ENCODE results near the gene IL12RB1.

Gene IL12RB1

GRCh38 chr19:18086590-18087138 lies at the start of gene IL12RB1:
IL12RB1 (minus strand) TSS chr19:18086934; CDS start chr19:18086823, 111 bp downstream.
- peak; percentile 44 for DNase-seq (ENCODE audit: low read depth)

GRCh38 chr19:18135712-18136584 lies 49.2 kb upstream of the IL12RB1 start:
- no peak for DNase-seq (ENCODE audit: low read depth)

DNA sequence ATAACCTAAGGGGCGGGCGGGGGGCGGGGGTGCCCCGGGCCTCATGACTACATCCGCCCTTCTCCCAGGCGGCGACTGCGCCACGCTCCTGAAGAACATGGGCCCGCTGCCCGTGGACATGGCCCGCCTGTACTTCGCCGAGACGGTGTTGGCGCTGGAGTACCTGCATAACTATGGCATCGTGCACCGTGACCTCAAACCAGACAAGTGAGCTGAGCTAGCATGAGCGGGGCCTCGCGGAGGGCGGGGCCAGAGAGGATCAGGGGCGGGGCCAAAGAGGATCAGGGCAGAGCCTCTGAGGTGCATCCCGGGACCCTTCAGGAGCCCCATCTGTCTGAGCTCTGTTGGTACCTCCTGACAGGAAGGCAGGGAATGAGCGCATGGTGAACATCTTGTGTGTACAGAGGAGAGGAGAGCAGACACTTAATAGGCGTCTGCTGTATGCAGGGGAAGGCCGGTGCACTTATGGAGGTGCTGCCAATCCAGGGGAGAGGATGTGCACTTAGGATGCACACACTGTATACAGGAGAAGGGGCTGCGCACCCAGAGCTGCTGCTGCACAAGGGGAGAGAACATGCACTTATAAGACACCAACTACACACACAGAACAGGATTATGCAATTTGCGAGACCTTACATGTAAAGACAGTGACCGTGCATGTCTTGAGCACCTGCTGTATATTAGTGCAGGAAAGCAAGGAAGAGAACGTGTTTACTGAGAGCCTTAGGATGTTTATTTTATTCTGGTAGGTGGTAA lies 45.3 kb upstream of the IL12RB1 start:
- no peak for DNase-seq (ENCODE audit: low read depth)

DNA sequence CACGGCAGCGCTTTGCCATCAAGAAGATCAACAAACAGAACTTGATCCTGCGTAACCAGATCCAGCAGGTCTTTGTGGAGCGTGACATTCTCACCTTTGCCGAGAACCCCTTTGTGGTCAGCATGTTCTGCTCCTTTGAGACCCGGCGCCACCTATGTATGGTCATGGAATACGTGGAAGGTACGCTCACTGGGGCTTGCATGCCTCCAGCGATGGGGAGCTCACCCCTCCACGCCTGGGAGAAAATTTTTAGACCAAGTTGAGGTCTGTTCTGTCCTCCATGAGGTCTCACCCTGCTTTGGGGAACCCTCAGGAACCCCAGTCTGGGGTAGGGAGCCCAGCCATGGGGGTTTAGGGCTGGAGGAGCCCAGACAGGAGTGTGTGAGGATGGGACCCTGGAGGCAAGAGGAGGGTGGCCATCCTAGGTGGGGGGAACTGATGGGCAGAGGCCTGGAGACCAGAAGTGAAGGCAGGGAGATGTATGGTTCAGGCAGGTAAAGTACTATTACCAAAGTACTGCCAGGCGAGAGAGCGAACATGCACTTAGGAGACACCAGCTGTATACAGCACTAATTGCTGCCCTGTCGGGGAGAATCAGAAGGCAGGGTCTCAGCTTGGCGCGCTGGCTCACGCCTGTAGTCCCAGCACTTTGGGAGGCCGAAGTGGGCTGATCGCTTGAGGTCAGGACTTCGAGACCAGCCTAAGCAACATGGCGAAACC lies 43.9 kb upstream of the IL12RB1 start:
- no peak for DNase-seq (ENCODE audit: low read depth)

- DNase-seq (ENCODE audit: low read depth), result no peak
These were observed 42.1 kb upstream of the IL12RB1 start for GRCh38 chr19:18128805-18129204.

DNA sequence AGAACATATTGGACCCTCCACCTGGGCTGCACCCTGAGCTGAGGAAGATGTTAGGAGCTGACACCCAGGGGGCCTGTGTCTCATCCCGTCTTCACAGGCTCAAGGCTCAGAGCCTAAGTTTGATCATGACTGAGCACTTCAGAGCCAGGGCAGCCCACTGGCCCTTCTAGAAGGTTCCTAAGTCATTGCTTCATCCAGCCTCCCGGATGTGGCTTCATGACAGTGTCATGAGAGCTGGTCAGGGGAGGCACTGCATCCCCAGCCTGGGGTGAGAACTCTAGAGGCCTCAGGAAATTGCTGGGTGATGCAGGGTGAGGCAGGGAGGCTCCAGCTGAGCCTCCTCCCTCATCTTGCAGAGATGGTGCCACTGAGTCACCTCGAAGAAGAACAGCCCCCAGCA lies 41.3 kb upstream of the IL12RB1 start:
- DNase-seq (ENCODE audit: low read depth), result no peak

- no peak for DNase-seq (ENCODE audit: low read depth)
These were observed 39.4 kb upstream of the IL12RB1 start for GRCh38 chr19:18126097-18126496.

DNA sequence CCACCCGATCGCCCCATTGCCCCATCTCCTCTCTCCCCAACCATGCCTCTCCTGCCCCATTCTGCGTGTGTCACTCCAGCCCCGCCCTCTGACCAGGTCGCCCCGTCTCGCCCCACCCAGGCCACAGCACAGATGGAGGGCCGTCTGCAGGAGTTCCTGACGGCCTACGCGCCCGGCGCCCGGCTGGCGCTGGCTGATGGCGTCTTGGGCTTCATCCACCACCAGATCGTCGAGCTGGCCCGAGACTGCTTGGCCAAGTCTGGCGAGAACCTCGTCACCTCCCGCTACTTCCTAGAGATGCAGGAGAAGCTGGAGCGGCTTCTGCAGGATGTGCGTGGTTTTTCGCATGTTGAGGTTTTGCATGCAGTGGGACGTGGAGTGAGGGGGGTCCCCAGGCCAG lies 37.1 kb upstream of the IL12RB1 start:
- DNase-seq (ENCODE audit: low read depth), result no peak

GRCh38 chr19:18122860-18123795 lies 36.4 kb upstream of the IL12RB1 start:
- no peak for DNase-seq (ENCODE audit: low read depth)

DNA sequence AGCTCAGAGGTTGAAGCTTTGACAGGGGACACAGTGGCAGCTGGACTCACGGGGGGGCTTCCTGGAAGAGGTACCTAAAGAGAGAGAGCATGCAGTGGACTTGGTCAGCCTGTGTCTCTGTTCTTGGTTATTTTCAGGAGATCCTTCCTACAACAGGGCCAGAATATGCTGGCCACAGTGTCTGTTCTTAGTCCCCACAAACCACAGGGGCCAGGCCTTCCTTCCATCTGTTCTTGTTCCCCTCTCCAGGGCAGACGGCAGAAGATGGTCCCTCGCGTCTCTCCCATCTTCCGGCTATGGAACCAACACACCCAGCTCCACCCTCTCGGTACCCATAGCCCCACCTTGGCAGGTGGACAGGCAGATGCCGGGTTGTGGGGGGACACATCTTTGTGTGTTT lies 35.7 kb upstream of the IL12RB1 start:
- no peak for DNase-seq (ENCODE audit: low read depth)

DNA sequence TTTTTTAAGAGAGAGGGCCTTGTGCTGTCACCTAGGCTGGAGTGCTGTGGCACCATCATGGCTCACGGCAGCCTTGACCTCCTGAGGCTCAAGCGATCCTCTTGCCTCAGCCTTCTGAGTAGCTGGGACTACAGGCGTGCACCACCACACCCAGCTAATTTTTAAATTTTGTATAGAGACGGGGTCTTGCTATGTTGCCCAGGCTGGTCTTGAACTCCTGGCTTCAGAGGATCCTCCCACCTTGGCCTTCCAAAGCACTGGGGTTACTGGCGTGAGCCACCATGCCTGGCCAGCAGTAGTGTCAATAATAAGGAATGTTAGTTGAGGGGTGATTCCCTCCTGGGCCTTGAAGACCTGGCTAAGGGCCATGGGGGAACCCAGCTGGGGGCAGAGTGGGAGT lies 34.4 kb upstream of the IL12RB1 start:
- no peak for DNase-seq (ENCODE audit: low read depth)

DNA sequence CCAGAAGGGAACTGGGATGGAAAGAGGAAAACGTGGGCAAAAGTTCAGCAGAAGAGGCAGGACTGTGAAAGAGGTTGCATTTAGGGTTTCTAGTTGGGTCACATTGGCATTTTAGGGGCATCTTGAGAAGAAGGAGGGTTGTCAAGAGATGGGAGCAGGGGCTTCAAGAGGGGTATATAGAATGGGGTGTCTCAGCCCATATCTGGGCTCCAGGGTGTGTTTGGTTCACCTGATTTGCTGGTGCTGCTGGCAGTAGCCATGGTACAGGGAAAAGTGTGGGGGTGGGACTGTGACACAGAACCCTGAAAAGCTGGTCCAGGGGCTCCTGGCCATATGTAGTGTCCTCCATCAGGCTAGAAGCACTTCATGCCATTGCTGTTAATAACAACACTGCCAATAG lies 33.4 kb upstream of the IL12RB1 start:
- no peak for DNase-seq (ENCODE audit: low read depth)

- DNase-seq (ENCODE audit: low read depth), result no peak
These were observed 33.0 kb upstream of the IL12RB1 start for GRCh38 chr19:18119717-18120105.

GRCh38 chr19:18119013-18119716 lies 32.4 kb upstream of the IL12RB1 start:
- no peak for DNase-seq (ENCODE audit: low read depth)

- no peak for DNase-seq (ENCODE audit: low read depth)
These were observed 31.8 kb upstream of the IL12RB1 start for GRCh38 chr19:18118420-18119012.

DNA sequence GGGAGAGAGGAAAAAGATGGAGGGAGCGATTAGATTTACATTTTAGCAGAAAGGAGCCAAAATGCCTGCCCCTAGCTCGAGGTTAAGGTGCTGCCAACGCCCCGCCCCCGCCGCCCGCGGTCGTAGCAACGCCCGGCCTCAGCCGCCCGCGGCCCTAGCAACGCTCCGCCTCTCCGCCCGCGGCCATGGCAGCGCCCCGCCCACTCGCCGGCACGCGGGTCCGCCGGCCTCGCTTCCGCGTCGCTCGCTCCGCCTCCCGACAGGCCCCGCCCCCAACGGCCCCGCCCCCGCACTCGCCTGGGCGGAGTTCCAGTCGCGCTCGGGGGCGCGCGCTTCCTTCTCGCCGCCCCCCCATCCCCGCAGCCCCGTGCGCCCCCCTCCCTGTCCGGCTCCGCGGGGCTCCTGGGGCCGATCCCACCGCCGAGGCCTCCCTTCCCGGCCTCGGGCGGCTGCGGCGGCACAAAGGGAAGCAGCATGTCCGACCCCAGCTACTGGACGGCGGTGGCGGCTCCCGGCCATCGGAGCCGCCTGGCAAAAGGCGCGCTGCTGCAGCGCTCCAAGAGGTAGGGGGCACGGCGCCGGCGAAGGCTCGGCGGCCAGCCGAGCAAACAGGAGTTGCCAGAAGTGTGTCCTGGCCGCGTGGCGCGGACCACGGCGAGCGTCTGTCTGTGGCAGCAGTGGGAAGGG lies 31.1 kb upstream of the IL12RB1 start:
- peak; percentile 91 for DNase-seq (ENCODE audit: low read depth)

DNA sequence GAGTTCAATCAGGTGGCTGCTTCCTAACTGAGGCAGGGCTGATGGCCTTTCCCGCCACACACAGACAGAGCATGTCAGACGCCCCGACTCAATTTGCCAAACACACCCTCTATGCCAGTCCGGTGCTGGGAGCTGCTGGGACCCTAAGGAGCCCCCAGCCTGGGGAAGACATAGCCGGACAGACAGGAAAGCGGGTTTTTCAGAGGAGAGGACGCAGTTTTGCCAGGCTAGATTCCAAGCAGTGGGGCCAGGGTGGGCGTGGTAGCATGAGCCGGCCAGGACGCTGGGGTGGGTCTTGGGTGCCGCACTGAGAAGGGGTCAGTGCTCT lies 30.6 kb upstream of the IL12RB1 start:
- no peak for DNase-seq (ENCODE audit: low read depth)

DNA sequence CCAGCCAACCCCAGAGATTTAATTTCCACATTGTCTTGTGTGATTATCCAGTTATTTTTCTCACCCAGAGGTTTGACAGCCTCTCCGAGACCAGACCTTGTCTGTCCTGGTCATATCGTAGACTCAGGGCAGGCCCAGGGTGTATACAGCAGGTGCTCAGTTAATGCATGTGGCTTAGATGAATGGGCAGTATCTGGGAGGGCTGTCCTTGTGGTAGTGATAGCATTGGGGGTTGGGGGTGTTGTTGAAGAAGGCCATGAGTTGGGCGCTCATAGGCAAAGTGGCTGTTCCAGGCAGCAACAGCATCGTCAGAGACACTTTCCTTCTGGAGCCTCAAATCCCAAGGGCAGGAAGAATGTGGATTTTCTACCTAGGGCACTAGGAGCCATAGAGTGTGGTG lies 27.7 kb upstream of the IL12RB1 start:
- no peak for DNase-seq (ENCODE audit: low read depth)

DNA sequence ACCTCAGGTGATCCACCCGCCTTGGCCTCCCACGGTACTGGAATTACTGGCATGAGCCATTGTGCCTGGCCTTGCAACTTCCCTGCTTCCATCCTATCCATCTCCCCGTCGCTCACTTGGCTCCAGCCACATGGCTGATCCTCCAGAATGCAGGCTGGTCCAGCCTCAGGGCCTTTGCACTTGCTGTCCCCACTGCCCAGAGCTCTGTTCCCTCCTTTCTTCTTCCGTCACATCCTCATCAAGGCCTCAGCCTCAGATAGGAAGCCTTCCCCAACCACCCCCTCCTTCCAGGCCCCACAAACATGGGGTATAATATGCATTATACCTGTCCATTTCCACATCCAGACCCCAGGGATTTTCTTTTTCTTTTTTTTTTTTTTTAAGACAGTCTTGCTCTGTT lies 27.1 kb upstream of the IL12RB1 start:
- no peak for DNase-seq (ENCODE audit: low read depth)

DNA sequence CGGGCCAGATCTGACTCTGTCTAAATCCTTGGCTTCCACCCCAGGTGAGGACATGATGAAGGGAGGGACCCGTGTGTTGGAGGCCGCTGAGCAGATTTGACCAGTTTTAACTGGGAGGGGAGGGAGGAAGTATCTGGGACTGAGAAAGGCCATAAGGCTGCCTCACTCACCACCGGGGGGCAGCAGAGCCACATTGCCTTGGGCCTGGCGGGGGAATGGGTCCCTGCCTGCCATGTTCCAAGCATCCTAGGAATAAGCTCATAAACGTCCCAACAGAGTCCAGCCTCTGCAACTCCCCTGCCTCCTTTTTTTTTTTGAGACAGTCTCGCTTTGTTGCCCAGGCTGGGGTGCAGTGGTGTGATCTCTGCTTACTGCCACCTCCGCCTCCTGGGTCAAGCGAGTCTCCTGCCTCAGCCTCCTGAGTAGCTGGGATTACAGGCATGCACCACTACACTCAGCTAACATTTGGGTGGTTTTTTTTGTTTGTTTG lies 26.3 kb upstream of the IL12RB1 start:
- peak; percentile 72 for DNase-seq (ENCODE audit: low read depth)

Measured in activated T-cell treated with anti-CD3 and anti-CD28 coated beads for 24 hours (primary cell).